GM19099 (cell line): ENCODE data around the gene MYL5.

Experiments
- POLR2A ChIP-seq: IDR thresholded peaks from 3 replicates; pipeline ENCODE4 v1.6.1; 2011; ENCODE audit warnings: low read depth; ENCODE audit not compliant: insufficient read length; ENCODE audit errors: extremely low read depth

Gene MYL5

DNA sequence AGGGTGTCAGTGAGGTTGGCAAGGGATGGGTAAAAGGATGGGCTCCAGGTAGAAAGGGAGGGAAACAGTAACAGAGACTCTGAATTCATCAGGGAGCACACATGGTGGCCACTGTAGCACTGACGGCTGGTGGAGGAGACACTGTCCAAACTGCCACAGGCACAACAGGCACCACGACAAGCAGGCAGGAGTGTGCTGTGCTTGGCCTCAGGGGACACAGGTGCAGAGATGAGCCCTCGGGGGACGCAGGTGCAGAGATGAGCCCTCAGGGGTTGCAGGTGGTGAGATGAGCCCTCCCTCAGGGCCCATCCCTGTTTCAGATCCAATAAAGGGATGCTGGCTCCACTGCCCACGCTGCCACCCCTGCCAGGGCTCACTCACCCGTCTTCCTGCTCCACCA is 41.4 kb upstream of the MYL5 start:
- TF ChIP-seq POLR2A: no peak

DNA sequence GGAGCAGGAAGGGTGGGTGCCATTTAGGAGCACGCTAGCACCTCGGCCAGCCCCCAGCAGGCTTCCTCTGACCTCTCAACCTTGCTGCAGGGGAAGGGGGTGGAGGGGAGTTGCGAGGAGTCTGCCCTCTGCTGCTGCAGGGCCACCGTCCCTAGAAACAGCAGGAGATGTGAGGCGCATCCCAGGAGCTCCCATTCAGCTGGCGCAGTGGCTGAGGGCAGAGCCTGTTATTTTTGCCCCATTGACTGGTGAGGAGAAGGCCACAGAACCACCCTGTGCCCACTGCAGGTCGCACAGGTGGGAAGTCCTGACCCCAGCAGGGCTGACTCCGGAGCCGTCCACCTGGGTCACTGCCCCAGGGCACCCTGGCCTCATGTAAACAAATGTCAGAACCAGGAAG is 40.9 kb upstream of the MYL5 start:
- TF ChIP-seq POLR2A: no peak

DNA sequence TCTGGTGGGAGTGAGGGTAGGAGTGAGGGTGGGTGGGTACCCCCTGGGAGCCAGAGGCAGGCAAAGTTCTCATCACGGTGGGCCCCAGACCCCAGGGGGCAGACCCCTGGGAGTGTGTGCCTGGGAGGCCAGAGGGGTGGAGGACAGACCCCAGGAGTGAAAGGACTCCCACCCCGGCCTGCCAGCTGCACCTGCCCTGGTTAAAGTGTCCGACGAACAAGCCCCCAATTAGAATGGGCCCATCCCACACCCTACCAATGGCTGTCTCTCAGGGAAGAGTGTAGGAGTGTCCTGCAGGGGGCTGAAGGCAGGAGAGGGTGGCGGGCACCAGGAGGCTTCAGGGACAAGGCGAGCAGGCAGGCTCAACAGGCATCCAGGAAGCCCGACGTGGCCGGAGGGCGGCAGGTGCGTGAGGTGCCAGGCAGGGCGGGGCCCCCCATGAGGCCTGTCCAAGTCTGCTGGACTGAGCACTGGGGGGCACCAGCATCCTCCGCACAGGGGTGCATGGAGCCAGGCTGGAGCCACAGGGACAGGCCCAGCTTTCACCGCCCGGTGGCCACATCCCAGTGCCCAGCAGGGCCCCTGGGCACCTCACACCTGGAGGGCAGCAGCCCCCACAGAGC is 40.3 kb upstream of the MYL5 start:
- no peak for TF ChIP-seq POLR2A

GRCh38 chr4:634599-634985 is 39.8 kb upstream of the MYL5 start:
- no peak for TF ChIP-seq POLR2A

- no peak for TF ChIP-seq POLR2A
Observed at GRCh38 chr4:635851-636627, 38.3 kb upstream of the MYL5 start.

DNA sequence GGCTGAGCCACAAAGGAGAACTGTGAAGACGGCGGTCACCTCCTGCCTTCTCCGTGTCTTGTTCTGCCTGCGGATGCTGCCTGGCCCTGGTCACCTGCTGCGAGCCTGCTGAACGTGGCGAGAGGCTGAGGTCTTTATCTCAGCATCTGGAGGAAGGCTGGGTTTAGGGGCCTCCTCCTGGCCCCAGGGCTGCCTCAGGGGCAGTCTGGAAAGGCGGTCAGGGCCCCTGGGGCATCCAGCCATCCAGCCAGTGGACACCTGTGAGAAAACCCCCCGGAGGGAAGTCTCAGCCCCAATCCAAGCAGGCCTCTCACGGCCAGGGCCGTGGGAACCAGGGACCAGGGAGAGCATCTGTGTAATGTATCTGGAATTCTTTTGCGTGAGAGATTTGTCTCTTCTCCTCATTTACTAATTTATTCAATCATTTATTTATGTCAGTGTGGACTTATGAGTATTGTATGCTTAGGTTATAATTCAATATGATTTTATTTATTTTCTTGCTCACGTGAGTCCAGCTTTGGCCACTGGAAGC is 37.6 kb upstream of the MYL5 start:
- TF ChIP-seq POLR2A: no peak

DNA sequence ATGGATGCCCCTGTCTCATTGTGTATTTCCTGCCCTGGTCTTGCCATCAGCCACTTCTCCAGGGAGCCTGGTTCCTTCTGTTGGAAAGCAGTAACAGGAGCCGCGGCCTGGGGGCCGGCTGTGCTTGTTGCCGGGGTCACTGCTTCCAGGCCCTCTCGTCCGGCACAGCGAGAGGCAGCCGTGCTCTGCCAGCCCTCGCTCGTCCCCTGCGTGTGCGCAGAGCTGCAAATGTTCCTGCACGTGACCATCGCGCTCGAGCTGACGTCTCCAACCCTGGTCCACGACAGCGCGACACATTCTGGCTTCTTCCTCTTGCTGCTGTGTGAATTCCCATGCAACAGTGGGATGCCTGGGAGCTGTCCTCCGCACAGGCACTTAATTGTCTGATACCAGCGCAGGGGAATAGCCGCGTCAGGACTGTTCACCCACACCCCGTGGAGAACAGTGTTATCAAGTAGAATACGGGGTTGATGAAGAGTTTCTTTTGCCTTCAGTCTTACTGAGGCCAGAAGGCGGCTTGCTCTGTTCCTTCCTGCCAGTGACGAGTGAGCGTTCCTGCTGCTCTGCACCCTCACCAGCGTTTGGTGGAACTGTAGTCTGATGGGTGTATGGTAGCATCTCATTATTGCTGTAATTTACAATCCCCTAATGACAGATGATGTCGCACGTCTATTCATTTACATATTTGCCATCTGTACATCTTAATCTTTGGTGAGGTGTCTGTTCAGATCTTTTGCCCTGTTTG is 36.6 kb upstream of the MYL5 start:
- TF ChIP-seq POLR2A: no peak

- TF ChIP-seq POLR2A: no peak
Observed at GRCh38 chr4:646460-646859, 27.9 kb upstream of the MYL5 start.

- TF ChIP-seq POLR2A: no peak
Observed at GRCh38 chr4:647481-647880, 26.9 kb upstream of the MYL5 start.

DNA sequence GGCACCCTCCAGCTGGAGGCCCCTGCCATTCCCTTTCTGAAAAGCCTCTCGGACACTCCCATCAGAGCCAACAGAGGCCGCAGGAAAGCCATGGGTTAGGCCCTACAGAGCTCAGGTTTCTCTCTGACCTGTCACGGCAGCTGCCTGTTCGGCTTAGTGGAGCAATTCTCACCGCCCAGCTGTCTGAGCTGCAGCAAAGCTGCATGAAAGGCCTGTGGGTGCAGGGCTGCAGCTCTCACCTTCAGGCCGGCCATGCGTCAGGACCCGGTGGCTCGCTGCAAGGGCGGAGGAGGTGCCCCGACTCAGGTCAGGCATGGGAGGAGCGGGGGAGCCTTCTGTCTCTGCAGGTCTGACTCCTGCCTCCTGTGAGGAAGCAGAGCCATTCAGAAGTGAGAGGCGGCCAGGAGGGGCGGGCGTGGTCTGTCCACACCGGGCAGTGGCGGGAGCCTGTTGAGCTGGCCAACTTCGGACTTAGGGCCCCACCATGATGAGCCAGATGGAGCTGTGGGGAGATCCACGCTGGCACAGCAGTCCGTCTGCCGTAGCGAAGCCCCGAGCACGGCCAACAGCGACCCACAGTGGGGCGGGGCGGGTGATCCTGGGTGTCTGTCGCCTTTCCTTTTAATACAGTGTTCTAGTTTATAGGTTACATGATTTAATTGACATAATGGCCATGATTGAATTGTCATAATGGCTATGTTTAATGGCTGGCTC is 25.6 kb upstream of the MYL5 start:
- no peak for TF ChIP-seq POLR2A

DNA sequence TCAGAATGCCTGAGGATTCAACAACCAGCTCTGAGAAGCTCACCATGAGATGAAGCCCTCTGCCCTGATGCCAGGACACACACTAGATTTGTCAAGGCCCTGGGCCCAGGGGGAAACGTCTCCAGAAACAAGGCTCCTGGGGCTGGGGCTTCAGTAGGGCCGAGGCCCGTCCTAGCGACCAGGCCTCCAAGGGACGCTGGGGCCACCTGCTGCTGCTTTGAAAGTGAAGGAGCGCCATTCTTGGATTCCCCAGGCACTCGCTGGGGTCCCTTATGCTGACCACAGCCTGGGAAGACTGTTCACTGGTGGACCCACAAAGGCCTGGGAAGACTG is 25.1 kb upstream of the MYL5 start:
- no peak for TF ChIP-seq POLR2A

- TF ChIP-seq POLR2A: no peak
Observed at GRCh38 chr4:649751-650310, 24.5 kb upstream of the MYL5 start.

GRCh38 chr4:650461-650860 is 23.9 kb upstream of the MYL5 start:
- no peak for TF ChIP-seq POLR2A

DNA sequence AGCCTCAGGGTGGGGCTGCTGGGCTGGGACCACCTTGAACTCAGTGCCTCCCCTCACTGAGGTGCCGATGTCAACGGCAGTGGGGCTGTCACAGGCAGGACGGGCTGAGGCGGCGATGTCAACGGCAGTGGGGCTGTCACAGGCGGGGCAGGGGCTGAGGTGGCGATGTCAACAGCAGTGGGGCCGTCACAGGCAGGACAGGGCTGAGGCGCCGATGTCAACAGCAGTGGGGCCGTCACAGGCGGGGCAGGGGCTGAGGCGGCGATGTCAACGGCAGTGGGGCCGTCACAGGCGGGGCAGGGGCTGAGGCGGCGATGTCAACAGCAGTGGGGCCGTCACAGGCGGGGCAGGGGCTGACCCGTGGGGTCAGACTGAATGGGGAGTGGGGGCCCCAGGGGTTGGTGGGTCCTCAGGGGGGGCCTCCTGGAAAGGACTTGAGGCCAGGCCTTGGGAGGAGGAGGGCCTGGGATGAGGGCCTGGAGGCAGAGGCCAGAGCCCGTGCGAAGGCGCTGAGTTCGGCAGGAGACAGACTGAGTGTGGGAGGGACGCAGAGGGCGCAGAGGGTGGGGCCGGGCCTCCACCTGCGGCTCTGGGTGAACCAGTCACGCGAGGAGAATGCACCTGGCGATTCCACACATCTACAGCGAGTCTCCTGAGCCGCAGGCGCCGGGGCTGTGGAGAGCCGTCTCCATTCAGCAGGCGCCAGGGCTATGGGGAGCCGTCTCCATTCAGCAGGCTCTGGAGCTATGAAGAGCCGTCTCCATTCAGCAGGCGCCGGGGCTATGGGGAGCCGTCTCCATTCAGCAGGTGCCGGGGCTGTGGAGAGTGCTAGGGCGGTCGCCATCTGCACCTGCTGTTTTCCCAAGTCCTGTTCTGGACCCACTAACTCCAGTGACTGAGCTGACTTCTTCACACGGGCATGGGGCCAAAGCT is 23.1 kb upstream of the MYL5 start:
- no peak for TF ChIP-seq POLR2A
